ENCODE data around the gene COL20A1. TPM values are rescaled to one million over a fixed set of nuclear protein-coding genes. Genes with fewer than 3 reads are reported as not detected.

COL20A1 gene
- total and polyA plus RNA-seq, 10 donors: 0.12 to 2.1 (median 0.60) TPM; not detected in 2

- no peak for TF ChIP-seq POLR2A (IDR thresholded peaks at IDR 0.05)
- no peak for TF ChIP-seq POLR2AphosphoS5 (IDR thresholded peaks at IDR 0.05)
- TF ChIP-seq CTCF (IDR thresholded peaks at IDR 0.05 in 8 of 11, conservative IDR thresholded peaks at IDR 0.05 in 3 of 11): no peak
- Histone ChIP-seq H3K4me1 (peaks cover 0 to 3% (median 1%) of the 10 kb centered on the region in 6 donors), H3K27me3 (replicated peaks in 1 of 7) (peaks cover 3 to 95% (median 37%) of the 10 kb centered on the region in 7 donors), H3K27ac (no peak overlapping the region), H3K4me3 (no peak overlapping the region), H3K9me3 (no peaks in the 10 kb centered on the region), H3K36me3 (no peaks in the 10 kb centered on the region)
- 73 to 89% (median 78%) methylated on average over 7 to 25 of the region's 25 CpGs for WGBS, 5 donors
- intact Hi-C loops (cut with DNase I; ENCODE audit: low total_unique reads): no loop called here
- DNase-seq: no peak
Measured at GRCh38 chr20:63259734-63260460, 33.1 kb upstream of the COL20A1 start.

- DNase-seq: no peak
- TF ChIP-seq POLR2AphosphoS5 (IDR thresholded peaks at IDR 0.05): no peak
- no peak for TF ChIP-seq POLR2A (IDR thresholded peaks at IDR 0.05)
- no peak for TF ChIP-seq CTCF (IDR thresholded peaks at IDR 0.05 in 8 of 11, conservative IDR thresholded peaks at IDR 0.05 in 3 of 11)
- H3K27ac ChIP-seq: no peak overlapping the region
Measured at GRCh38 chr20:63260521-63260920, 32.5 kb upstream of the COL20A1 start.

GRCh38 chr20:63261060-63261794, 31.8 kb upstream of the COL20A1 start:
- no peak for TF ChIP-seq CTCF (IDR thresholded peaks at IDR 0.05 in 8 of 11, conservative IDR thresholded peaks at IDR 0.05 in 3 of 11)
- no peak for TF ChIP-seq POLR2A (IDR thresholded peaks at IDR 0.05)
- no peak for TF ChIP-seq POLR2AphosphoS5 (IDR thresholded peaks at IDR 0.05)
- Histone ChIP-seq H3K27me3 (replicated peaks in 1 of 7) (peaks cover 0 to 95% (median 31%) of the 10 kb centered on the region in 7 donors), H3K9me3 (no peaks in the 10 kb centered on the region), H3K36me3 (no peaks in the 10 kb centered on the region), H3K4me3 (no peak overlapping the region), H3K4me1 (peaks cover 0 to 3% (median 0%) of the 10 kb centered on the region in 6 donors), H3K27ac (no peak overlapping the region)
- no peak for DNase-seq
- 58 to 71% (median 65%) methylated on average over 25 of the region's 25 CpGs for WGBS, 5 donors
- intact Hi-C loops (cut with DNase I; ENCODE audit: low total_unique reads): no loop called here

More at GRCh38 chr20:63260521-63260920, 32.5 kb upstream of the COL20A1 start:
- H3K27me3 ChIP-seq (replicated peaks in 1 of 7): peaks cover 0 to 95% (median 31%) of the 10 kb centered on the region in 7 donors
- no peaks in the 10 kb centered on the region for H3K36me3 ChIP-seq
- H3K4me1 ChIP-seq: peaks cover 0 to 3% (median 0%) of the 10 kb centered on the region in 6 donors
- H3K9me3 ChIP-seq: no peaks in the 10 kb centered on the region
- intact Hi-C loops (cut with DNase I; ENCODE audit: low total_unique reads): no loop called here
- H3K4me3 ChIP-seq: no peak overlapping the region
- 77 to 92% (median 85%) methylated on average over 7 to 15 of the region's 15 CpGs for WGBS, 5 donors

All from spleen (tissue), 11 donors.